ENCODE measurements around the gene OR2A42.
"Not testable (repeated sequence)": the region's sequence is repeated elsewhere in the genome, so short reads cannot be mapped to it uniquely, and the experiment has no call there.

- TF ChIP-seq EZH2 (IDR thresholded peaks at IDR 0.05; ENCODE audit: borderline replicate concordance); EZH2phosphoT487 (IDR thresholded peaks at IDR 0.05; ENCODE audit: low read depth, severe bottlenecking, unreplicated experiment): not testable (repeated sequence)
- TF ChIP-seq, protein P1, sequence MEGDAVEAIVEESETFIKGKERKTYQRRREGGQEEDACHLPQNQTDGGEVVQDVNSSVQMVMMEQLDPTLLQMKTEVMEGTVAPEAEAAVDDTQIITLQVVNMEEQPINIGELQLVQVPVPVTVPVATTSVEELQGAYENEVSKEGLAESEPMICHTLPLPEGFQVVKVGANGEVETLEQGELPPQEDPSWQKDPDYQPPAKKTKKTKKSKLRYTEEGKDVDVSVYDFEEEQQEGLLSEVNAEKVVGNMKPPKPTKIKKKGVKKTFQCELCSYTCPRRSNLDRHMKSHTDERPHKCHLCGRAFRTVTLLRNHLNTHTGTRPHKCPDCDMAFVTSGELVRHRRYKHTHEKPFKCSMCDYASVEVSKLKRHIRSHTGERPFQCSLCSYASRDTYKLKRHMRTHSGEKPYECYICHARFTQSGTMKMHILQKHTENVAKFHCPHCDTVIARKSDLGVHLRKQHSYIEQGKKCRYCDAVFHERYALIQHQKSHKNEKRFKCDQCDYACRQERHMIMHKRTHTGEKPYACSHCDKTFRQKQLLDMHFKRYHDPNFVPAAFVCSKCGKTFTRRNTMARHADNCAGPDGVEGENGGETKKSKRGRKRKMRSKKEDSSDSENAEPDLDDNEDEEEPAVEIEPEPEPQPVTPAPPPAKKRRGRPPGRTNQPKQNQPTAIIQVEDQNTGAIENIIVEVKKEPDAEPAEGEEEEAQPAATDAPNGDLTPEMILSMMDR (IDR thresholded peaks at IDR 0.05; ENCODE audit: poor library complexity) = not testable (repeated sequence)
Measured at GRCh38 chr7:144283716-144284115, 44.3 kb upstream of the OR2A42 start.
